ENCODE measurements around the gene SPON1. TPM values are rescaled to one million over a fixed set of nuclear protein-coding genes. Genes with fewer than 3 reads are reported as not detected.

The SPON1 gene
- total and polyA plus RNA-seq, 10 of the 15 experiments (the other 5 are each of a cell fraction or from before 2014, with no cell fraction given) = 0.13 to 1.1 (median 0.18) TPM; not detected in 5

DNA sequence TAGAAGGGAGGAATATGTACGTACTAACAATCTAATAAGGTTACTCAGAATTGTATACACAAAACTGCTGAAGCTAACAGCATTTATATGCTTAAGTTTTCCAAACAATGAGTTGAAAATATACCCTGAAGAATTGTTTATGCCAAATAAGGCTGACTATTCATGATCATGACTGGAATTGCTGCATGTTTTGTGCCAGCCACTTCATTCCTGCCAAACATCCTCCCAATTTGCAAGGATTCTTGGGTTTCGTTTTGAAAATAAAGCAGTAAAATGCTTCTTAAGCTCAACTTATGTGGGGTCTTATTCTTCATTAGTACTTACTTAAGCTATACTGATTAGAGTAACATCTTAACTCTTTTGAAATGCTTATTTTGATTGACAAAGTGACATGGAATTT lies 149.0 kb downstream of the SPON1 start (continued):
- no peak for TF ChIP-seq MYC (IDR thresholded peaks at IDR 0.05; ENCODE audit: insufficient read depth, insufficient read length, insufficient replicate concordance, low read length, severe bottlenecking)

DNA sequence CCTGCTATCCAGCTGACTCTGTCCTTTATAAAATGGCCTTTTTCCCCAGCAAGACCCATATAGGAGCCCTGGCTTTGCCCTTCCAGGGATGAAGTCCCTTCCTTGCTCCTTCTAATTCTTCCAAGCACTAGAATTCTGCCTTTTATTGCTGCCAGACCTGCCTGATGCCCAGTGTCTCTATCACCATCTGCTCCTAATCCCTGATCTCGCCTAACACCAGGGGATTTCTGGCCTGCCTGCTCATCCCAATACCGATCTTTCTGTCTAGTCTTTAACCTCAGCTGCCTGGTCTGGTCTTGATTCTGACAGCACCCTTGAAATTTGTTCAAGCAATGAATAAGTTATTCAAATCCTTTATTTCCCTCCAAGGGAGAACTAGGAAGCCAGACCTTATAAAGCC lies 150.2 kb downstream of the SPON1 start:
- ChIA-PET SMC1A (ENCODE audit: uncharacterized antibody, unreplicated experiment) (interaction anchor here (1.1 kb wide), 1 partner anchor 10 kb away, joined by 3 read pairs; no protein-coding TSS in a partner anchor), CTCF (no interaction called here), POLR2A (interaction anchor here (0.6 kb wide), 1 partner anchor 239 kb away, joined by 6 read pairs; no protein-coding TSS in a partner anchor), RAD21 (ENCODE audit: unreplicated experiment) (no interaction called here)
- Histone ChIP-seq H3K4me1 (ENCODE audit: control insufficient read depth, insufficient read depth, low read length) (no peaks in the 10 kb centered on the region), H3K27ac (ENCODE audit: control insufficient read depth, insufficient read depth) (no peak overlapping the region), H3K4me3 (no peak overlapping the region), H3K79me2 (ENCODE audit: control insufficient read depth, insufficient read depth, low read length) (no peaks in the 10 kb centered on the region), H3K9ac (ENCODE audit: control insufficient read depth, insufficient read depth, low read length) (no peak overlapping the region), H3K36me3 (ENCODE audit: control insufficient read depth in 2 of 2, insufficient read depth in 2 of 2, low read length in 1 of 2) (no peaks in the 10 kb centered on the region), H3K4me2 (ENCODE audit: control insufficient read depth, insufficient read depth) (no peak overlapping the region), H3K9me3 (replicated peaks; ENCODE audit: control insufficient read depth, insufficient read depth, low read length) (no peaks in the 10 kb centered on the region), H2AFZ (ENCODE audit: control insufficient read depth, low read depth, low read length) (no peak overlapping the region), H4K20me1 (ENCODE audit: control insufficient read depth, insufficient read depth) (no peaks in the 10 kb centered on the region), H3K27me3 (replicated peaks in 1 of 2; ENCODE audit: control insufficient read depth in 2 of 2, insufficient read depth in 2 of 2, low read length in 1 of 2) (no peaks in the 10 kb centered on the region)
- WGBS (ENCODE audit: insufficient coverage, insufficient replicate concordance, low lambda C conversion rate, missing lambda C conversion rate) = 50% methylated on average over 2 of the region's 2 CpGs
- no peak for ATAC-seq
- intact Hi-C loops (cut with micrococcal nuclease; ENCODE audit: unreplicated experiment) = no loop called here
- DNase-seq (ENCODE audit: low read depth, low spot score) = no peak
- in situ Hi-C loops (cut with MboI) = no loop called here
- BruUV-seq (replicated peaks) = no TSS peak
- FAIRE-seq = no peak
- TF ChIP-seq ZNF622 (IDR thresholded peaks at IDR 0.05) = no peak
- no peak for TF ChIP-seq BCL11A (IDR thresholded peaks at IDR 0.05; ENCODE audit: low read depth, low read length)
- TF ChIP-seq, protein P1, sequence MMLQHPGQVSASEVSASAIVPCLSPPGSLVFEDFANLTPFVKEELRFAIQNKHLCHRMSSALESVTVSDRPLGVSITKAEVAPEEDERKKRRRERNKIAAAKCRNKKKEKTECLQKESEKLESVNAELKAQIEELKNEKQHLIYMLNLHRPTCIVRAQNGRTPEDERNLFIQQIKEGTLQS (IDR thresholded peaks at IDR 0.05; ENCODE audit: borderline replicate concordance, extremely low read depth, low read depth, low read length) = no peak
- TF ChIP-seq RB1 (IDR thresholded peaks at IDR 0.05; ENCODE audit: borderline replicate concordance) = no peak
- no peak for TF ChIP-seq CBX5 (IDR thresholded peaks at IDR 0.05; ENCODE audit: low read depth)
- no peak for TF ChIP-seq NR2C1 (IDR thresholded peaks at IDR 0.05)
